HCT116 (cell line): ENCODE results near the gene BICD2. TPM values are rescaled to one million over a fixed set of nuclear protein-coding genes. Genes with fewer than 3 reads are reported as not detected.

ENCODE experiments used
- ATAC-seq: fragments of 200-7000 bp; cut with Tn5 transposase; 2 replicates; pipeline ENCODE4 v1.9.1; 2020; ENCODE audit warnings: mild to moderate bottlenecking, moderate library complexity
- BruUV-seq: library from RNA; stranded (reverse); fragments of 400-500 nt; replicated peaks from 2 replicates; lab custom pipeline; 2021; lab: Mats Ljungman, UMichigan
- CTCF ChIA-PET: fragments of 300-600 bp; sonication (Branson Sonifier 250); formaldehyde crosslinking; loops from one replicate; lab custom pipeline; 2021; ENCODE audit warnings: antibody characterized with exemption; lab: Charles Lee
- POLR2A ChIA-PET: fragments of 300-600, 350-600 bp; sonication (Branson Sonifier 250); formaldehyde crosslinking; loops from one replicate; lab custom pipeline; 2021; ENCODE audit warnings: antibody characterized with exemption; lab: Charles Lee
- RAD21 ChIA-PET, 2 experiments: fragments of 300-600 bp; sonication (Branson Sonifier 250); formaldehyde crosslinking; loops; one replicate each; lab custom pipeline; 2023; ENCODE audit warnings: low total read pairs in 2 of 2; ENCODE audit not compliant: uncharacterized antibody in 2 of 2, unreplicated experiment in 2 of 2, low non-redundant PET in 1 of 2; lab: Charles Lee
- DNase-seq: peaks from one replicate; pipeline ENCODE4 v3.0.0-alpha.2; 2010; ENCODE audit warnings: low read depth, low spot score
- H2AFZ ChIP-seq: fragments of 200-600 bp; shearing (Covaris generic), sonication (generic); 2 replicates; pipeline ENCODE4 v1.6.1; 2017; ENCODE audit warnings: low read depth, mixed run types, mixed read lengths, antibody characterized with exemption, low read length; ENCODE audit not compliant: poor library complexity, severe bottlenecking
- H3K27ac ChIP-seq: 2 replicates; pipeline ENCODE4 v1.5.1; 2012; ENCODE audit warnings: low read depth, low read length
- H3K27me3 ChIP-seq: fragments of 200-600 bp; sonication (generic); 2 replicates; pipeline ENCODE4 v1.6.1; 2016; ENCODE audit warnings: mixed run types, low read length, mixed read lengths; ENCODE audit not compliant: insufficient read depth
- H3K36me3 ChIP-seq, 2 experiments: fragments of 200-500 bp in 1 of 2; fragments of 200-600 bp in 1 of 2; sonication (Bioruptor generic) in 1 of 2; sonication (generic) in 1 of 2; 2 replicates each; pipeline versions ENCODE4 v1.5.1 to v1.6.1; 2014 to 2016; ENCODE audit warnings: low read length in 2 of 2, inconsistent platforms in 1 of 2, mixed read lengths in 1 of 2, mixed run types in 1 of 2; ENCODE audit not compliant: insufficient read depth in 2 of 2, control insufficient read depth in 1 of 2
- H3K4me1 ChIP-seq, 2 experiments: fragments of 200-600 bp in 1 of 2; sonication (generic) in 1 of 2; 2 replicates each; pipeline versions ENCODE4 v1.5.1 to v1.6.1; 2012 to 2017; ENCODE audit warnings: low read length in 2 of 2, inconsistent platforms in 1 of 2, mild to moderate bottlenecking in 1 of 2, mixed read lengths in 1 of 2, mixed run types in 1 of 2, moderate library complexity in 1 of 2; ENCODE audit not compliant: insufficient read depth in 2 of 2, control insufficient read depth in 1 of 2
- H3K4me2 ChIP-seq: fragments of 200-600 bp; sonication (generic); 2 replicates; pipeline ENCODE4 v1.6.1; 2017; ENCODE audit warnings: mixed run types, low read length, mixed read lengths
- H3K4me3 ChIP-seq, 2 experiments: fragments of 200-600 bp in 1 of 2; sonication (generic) in 1 of 2; replicated peaks in 1 of 2; 2 replicates each; pipeline ENCODE4 v1.5.1; 2011 to 2016; ENCODE audit warnings: low read length in 2 of 2, control low read depth in 1 of 2, low read depth in 1 of 2, mild to moderate bottlenecking in 1 of 2, mixed read lengths in 1 of 2, mixed run types in 1 of 2
- H3K79me2 ChIP-seq: fragments of 200-600 bp; sonication (generic); 2 replicates; pipeline ENCODE4 v1.6.1; 2017; ENCODE audit warnings: mild to moderate bottlenecking, mixed run types, low read length, moderate library complexity, mixed read lengths; ENCODE audit not compliant: insufficient read depth
- H3K9ac ChIP-seq: fragments of 200-600 bp; sonication (generic); 2 replicates; pipeline ENCODE4 v1.6.1; 2016; ENCODE audit warnings: low read length, mixed read lengths
- H3K9me2 ChIP-seq: fragments of 200-600 bp; sonication (generic), shearing (Covaris generic); 2 replicates; pipeline ENCODE4 v1.6.1; 2017; ENCODE audit warnings: mixed run types, mild to moderate bottlenecking, moderate library complexity; ENCODE audit not compliant: insufficient read depth
- H3K9me3 ChIP-seq, 2 experiments: fragments of 200-500 bp in 1 of 2; fragments of 200-600 bp in 1 of 2; sonication (Bioruptor generic) in 1 of 2; sonication (generic) in 1 of 2; 2 replicates each; pipeline ENCODE4 v1.6.1; 2014 to 2017; ENCODE audit warnings: low read length in 2 of 2, mixed read lengths in 2 of 2, inconsistent platforms in 1 of 2, low read depth in 1 of 2, mild to moderate bottlenecking in 1 of 2, mixed run types in 1 of 2, moderate library complexity in 1 of 2; ENCODE audit not compliant: control insufficient read depth in 1 of 2, insufficient read depth in 1 of 2
- H4K20me1 ChIP-seq: fragments of 200-600 bp; sonication (generic), shearing (Covaris generic); 2 replicates; pipeline ENCODE4 v1.6.1; 2017; ENCODE audit warnings: mixed run types, mild to moderate bottlenecking, moderate library complexity; ENCODE audit not compliant: insufficient read depth
- CEBPB ChIP-seq: IDR thresholded peaks from 2 replicates; pipeline ENCODE4 v1.6.1; 2012; ENCODE audit warnings: low read depth
- ELF1 ChIP-seq: IDR thresholded peaks from 2 replicates; pipeline ENCODE4 v1.6.1; 2012; ENCODE audit warnings: low read depth, borderline replicate concordance
- EZH2 ChIP-seq: fragments of 200-600 bp; sonication (generic); IDR thresholded peaks from 2 replicates; pipeline ENCODE4 v1.6.1; 2017; ENCODE audit warnings: antibody characterized with exemption, mixed run types
- EZH2phosphoT487 ChIP-seq: fragments of 200-600 bp; IDR thresholded peaks from 2 replicates; pipeline ENCODE4 v1.6.1; 2018; ENCODE audit warnings: antibody characterized with exemption, borderline replicate concordance
- YY1 ChIP-seq: IDR thresholded peaks from 2 replicates; pipeline ENCODE4 v1.6.1; 2011; ENCODE audit warnings: low read length, low read depth, moderate library complexity, mild to moderate bottlenecking; ENCODE audit not compliant: insufficient replicate concordance; ENCODE audit errors: extremely low read depth
- intact Hi-C: fragments of 100-400 bp; cut with micrococcal nuclease; formaldehyde crosslinking; loops from 2 replicates; pipeline ENCODE4 v1.10.0; 2022
- total RNA-seq: library from RNA; stranded (reverse); gene quantifications from one replicate; pipeline ENCODE4 v1.2.1, GENCODE V29; 2021; ENCODE audit not compliant: unreplicated experiment
- TF ChIP-seq, protein P1 (sequence below): IDR thresholded peaks from 2 replicates; pipeline ENCODE4 v1.6.1; 2012
- TF ChIP-seq, protein P2 (sequence below): IDR thresholded peaks from 2 replicates; pipeline ENCODE4 v1.6.1; 2011; ENCODE audit warnings: mild to moderate bottlenecking, low read length, moderate library complexity; ENCODE audit not compliant: insufficient replicate concordance; ENCODE audit errors: extremely low read depth
- TF ChIP-seq, protein P3 (sequence below): IDR thresholded peaks from 2 replicates; pipeline ENCODE4 v1.6.1; 2012

BICD2 gene
- total RNA-seq, 1 experiment from 2014 or later, result 23.4 TPM

DNA sequence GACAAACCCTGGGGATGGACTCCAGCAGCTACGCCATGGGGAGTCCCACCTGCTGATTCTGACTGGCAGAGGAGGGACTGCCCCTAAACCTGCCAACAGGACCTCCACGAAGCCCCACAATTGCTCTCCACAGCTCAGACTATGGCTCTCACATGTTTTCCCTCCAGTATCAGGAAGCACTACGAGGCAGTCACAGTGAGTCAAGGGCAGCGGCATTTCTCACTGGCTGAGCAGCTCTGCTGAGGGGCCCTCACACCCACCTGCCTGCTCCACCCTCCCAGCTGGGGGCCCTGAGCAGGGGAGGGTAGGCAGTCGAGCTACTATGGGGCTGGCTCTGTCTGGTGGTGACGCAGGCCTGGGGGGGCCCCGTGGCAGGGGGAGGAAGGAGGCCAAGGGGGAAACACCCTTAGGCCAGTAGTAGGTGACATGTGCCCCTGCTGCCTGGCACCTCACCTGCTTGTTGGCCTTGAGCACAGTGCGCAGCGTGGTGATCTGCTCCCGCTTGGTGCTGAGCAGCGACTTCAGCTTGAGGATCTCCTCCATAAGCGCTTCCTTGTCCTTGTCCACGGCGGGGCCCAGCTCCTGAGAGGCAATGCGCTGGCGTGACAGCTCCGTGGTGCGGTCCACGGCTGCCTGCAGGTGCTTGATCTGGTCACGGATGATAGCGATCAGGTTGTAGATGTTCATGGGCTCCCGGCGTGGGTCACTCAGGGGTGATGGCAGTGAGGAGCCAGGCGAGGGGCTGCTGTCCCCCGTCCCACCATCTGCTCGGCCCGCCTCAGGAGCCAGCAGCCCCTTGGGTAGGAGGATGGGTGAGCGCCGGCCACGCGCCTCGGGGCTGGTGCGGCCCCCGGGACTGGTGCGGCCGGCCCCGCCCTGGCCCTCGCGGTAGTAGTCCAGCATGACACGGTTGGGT, 46.3 kb downstream of the BICD2 start:
- RAD21 ChIA-PET, result interaction anchor here in 1 of 2 experiments (1.9 kb wide), 1 partner anchor 72 kb away, joined by 6 read pairs; no protein-coding TSS in a partner anchor
- intact Hi-C loops, result no loop called here
- no peak for ATAC-seq

More for the DNA sequence above, 46.3 kb downstream of the BICD2 start:
- no peaks in the 10 kb centered on the region for H3K4me1 ChIP-seq
- H3K4me2 ChIP-seq, result no peak overlapping the region
- POLR2A ChIA-PET, result no interaction called here
- TF ChIP-seq, protein P1, sequence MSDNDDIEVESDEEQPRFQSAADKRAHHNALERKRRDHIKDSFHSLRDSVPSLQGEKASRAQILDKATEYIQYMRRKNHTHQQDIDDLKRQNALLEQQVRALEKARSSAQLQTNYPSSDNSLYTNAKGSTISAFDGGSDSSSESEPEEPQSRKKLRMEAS, result no peak
- TF ChIP-seq EZH2phosphoT487 (no peak), EZH2 (no peak), ELF1 (no peak), CEBPB (no peak), YY1 (no peak)
- TF ChIP-seq, protein P2, sequence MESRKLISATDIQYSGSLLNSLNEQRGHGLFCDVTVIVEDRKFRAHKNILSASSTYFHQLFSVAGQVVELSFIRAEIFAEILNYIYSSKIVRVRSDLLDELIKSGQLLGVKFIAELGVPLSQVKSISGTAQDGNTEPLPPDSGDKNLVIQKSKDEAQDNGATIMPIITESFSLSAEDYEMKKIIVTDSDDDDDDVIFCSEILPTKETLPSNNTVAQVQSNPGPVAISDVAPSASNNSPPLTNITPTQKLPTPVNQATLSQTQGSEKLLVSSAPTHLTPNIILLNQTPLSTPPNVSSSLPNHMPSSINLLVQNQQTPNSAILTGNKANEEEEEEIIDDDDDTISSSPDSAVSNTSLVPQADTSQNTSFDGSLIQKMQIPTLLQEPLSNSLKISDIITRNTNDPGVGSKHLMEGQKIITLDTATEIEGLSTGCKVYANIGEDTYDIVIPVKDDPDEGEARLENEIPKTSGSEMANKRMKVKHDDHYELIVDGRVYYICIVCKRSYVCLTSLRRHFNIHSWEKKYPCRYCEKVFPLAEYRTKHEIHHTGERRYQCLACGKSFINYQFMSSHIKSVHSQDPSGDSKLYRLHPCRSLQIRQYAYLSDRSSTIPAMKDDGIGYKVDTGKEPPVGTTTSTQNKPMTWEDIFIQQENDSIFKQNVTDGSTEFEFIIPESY, result no peak
- TF ChIP-seq, protein P3, sequence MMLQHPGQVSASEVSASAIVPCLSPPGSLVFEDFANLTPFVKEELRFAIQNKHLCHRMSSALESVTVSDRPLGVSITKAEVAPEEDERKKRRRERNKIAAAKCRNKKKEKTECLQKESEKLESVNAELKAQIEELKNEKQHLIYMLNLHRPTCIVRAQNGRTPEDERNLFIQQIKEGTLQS, result no peak
- TF ChIP-seq, all 23 proteins: peak for 0
- H3K9me2 ChIP-seq, result no peaks in the 10 kb centered on the region
- no peak for DNase-seq
- H4K20me1 ChIP-seq, result peaks cover 3% of the 10 kb centered on the region; the same call in 1 of the 2 replicates
- H3K27me3 ChIP-seq, result no peaks in the 10 kb centered on the region
- H3K4me3 ChIP-seq, result no peak overlapping the region
- no peaks in the 10 kb centered on the region for H3K9me3 ChIP-seq
- CTCF ChIA-PET, result interaction anchor here (1.3 to 3.9 kb wide), 2 partner anchors 71 to 73 kb away, joined by 4 to 26 read pairs; no protein-coding TSS in a partner anchor
- no peak overlapping the region for H2AFZ ChIP-seq
- BruUV-seq, result no TSS peak
- H3K27ac ChIP-seq, result no peak overlapping the region
- peaks cover 43 to 50% of the 10 kb centered on the region in 2 experiments; a peak in 3 of 4 replicates for H3K36me3 ChIP-seq
- H3K9ac ChIP-seq, result no peak overlapping the region
- peaks cover 5% of the 10 kb centered on the region; the same call in 1 of the 2 replicates for H3K79me2 ChIP-seq
